Liver (tissue), 9 donors: ENCODE measurements around the gene DDX1. TPM values are rescaled to one million over a fixed set of nuclear protein-coding genes. Genes with fewer than 3 reads are reported as not detected.

Experiments used
- DNase-seq: peaks from one replicate; pipeline ENCODE4 v3.0.0-alpha.2; 2017; ENCODE audit warnings: low spot score
- H3K27ac ChIP-seq, 2 donors: one replicate each; pipeline ENCODE4 v1.7.0; 2013; ENCODE audit warnings: inconsistent platforms in 2 of 2, low read length in 2 of 2, control low read depth in 1 of 2, low read depth in 1 of 2, mild to moderate bottlenecking in 1 of 2
- H3K27me3 ChIP-seq, 4 donors: one replicate each; pipeline versions ENCODE4 v1.6.1 to v1.7.0; 2013; ENCODE audit warnings: low read length in 3 of 4, inconsistent platforms in 1 of 4, mild to moderate bottlenecking in 1 of 4, moderate library complexity in 1 of 4; ENCODE audit not compliant: control insufficient read depth in 4 of 4, insufficient read depth in 4 of 4
- H3K36me3 ChIP-seq, 4 donors: one replicate each; pipeline versions ENCODE4 v1.6.1 to v1.7.0; 2013; ENCODE audit warnings: low read length in 3 of 4, mild to moderate bottlenecking in 3 of 4, low read depth in 1 of 4, moderate library complexity in 1 of 4; ENCODE audit not compliant: control insufficient read depth in 4 of 4, insufficient read depth in 3 of 4
- H3K4me1 ChIP-seq, 4 donors: one replicate each; pipeline versions ENCODE4 v1.6.1 to v1.7.0; 2013; ENCODE audit warnings: low read length in 3 of 4, mild to moderate bottlenecking in 3 of 4, moderate library complexity in 1 of 4; ENCODE audit not compliant: control insufficient read depth in 4 of 4, insufficient read depth in 4 of 4
- H3K4me3 ChIP-seq, 3 donors: one replicate each; pipeline versions ENCODE4 v1.6.1 to v1.7.0; 2013; ENCODE audit warnings: low read length in 3 of 3, control low read depth in 1 of 3, low read depth in 1 of 3, mild to moderate bottlenecking in 1 of 3
- H3K9ac ChIP-seq, 2 donors: one replicate each; pipeline ENCODE4 v1.7.0; 2013; ENCODE audit warnings: low read length in 2 of 2, mild to moderate bottlenecking in 2 of 2, moderate library complexity in 2 of 2, control low read depth in 1 of 2, low read depth in 1 of 2
- H3K9me3 ChIP-seq, 4 donors: one replicate each; pipeline versions ENCODE4 v1.6.1 to v1.7.0; 2013; ENCODE audit warnings: low read length in 3 of 4; ENCODE audit not compliant: control insufficient read depth in 4 of 4
- ATF3 ChIP-seq: IDR thresholded peaks from 2 replicates; pipeline ENCODE4 v1.6.1; 2016; ENCODE audit warnings: antibody characterized with exemption
- CTCF ChIP-seq: fragments of 150-350 bp; IDR thresholded peaks from 2 replicates; pipeline ENCODE4 v1.5.1; 2017; ENCODE audit warnings: improper control_type of control experiment, low read depth, low read length; ENCODE audit not compliant: missing input control
- EGR1 ChIP-seq, 2 donors: IDR thresholded peaks; 2 replicates each; pipeline ENCODE4 v1.6.1; 2016 to 2018; ENCODE audit warnings: antibody characterized with exemption in 2 of 2, low read depth in 2 of 2
- FOXA1 ChIP-seq: IDR thresholded peaks from 2 replicates; pipeline ENCODE4 v1.6.1; 2016; ENCODE audit warnings: antibody characterized with exemption
- FOXA2 ChIP-seq: IDR thresholded peaks from 2 replicates; pipeline ENCODE4 v1.6.1; 2016; ENCODE audit warnings: antibody characterized with exemption
- GABPA ChIP-seq, 2 donors: IDR thresholded peaks in 1 of 2; conservative IDR thresholded peaks in 1 of 2; 2 replicates each; pipeline ENCODE4 v1.6.1; 2016; ENCODE audit warnings: antibody characterized with exemption in 2 of 2, mild to moderate bottlenecking in 1 of 2, moderate library complexity in 1 of 2
- HNF4A ChIP-seq, 2 donors: conservative IDR thresholded peaks; 2 replicates each; pipeline ENCODE4 v1.6.1; 2016; ENCODE audit warnings: antibody characterized with exemption in 2 of 2, mild to moderate bottlenecking in 2 of 2
- HNF4G ChIP-seq: IDR thresholded peaks from 2 replicates; pipeline ENCODE4 v1.6.1; 2016; ENCODE audit warnings: antibody characterized with exemption
- JUND ChIP-seq, 2 donors: IDR thresholded peaks; 2 replicates each; pipeline ENCODE4 v1.6.1; 2016; ENCODE audit warnings: antibody characterized with exemption in 2 of 2
- MAX ChIP-seq: IDR thresholded peaks from 2 replicates; pipeline ENCODE4 v1.6.1; 2016; ENCODE audit warnings: antibody characterized with exemption
- NR2F2 ChIP-seq: IDR thresholded peaks from 2 replicates; pipeline ENCODE4 v1.6.1; 2016; ENCODE audit warnings: antibody characterized with exemption
- RAD21 ChIP-seq, 2 donors: IDR thresholded peaks; 2 replicates each; pipeline ENCODE4 v1.6.1; 2016; ENCODE audit warnings: antibody characterized with exemption in 2 of 2, mild to moderate bottlenecking in 2 of 2
- REST ChIP-seq: IDR thresholded peaks from 2 replicates; pipeline ENCODE4 v1.6.1; 2016; ENCODE audit warnings: antibody characterized with exemption, mild to moderate bottlenecking
- RXRA ChIP-seq, 2 donors: IDR thresholded peaks; 2 replicates each; pipeline ENCODE4 v1.6.1; 2017 to 2018; ENCODE audit warnings: antibody characterized with exemption in 2 of 2, mild to moderate bottlenecking in 1 of 2
- SP1 ChIP-seq: IDR thresholded peaks from 2 replicates; pipeline ENCODE4 v1.6.1; 2018; ENCODE audit warnings: antibody characterized with exemption, mild to moderate bottlenecking
- TAF1 ChIP-seq: conservative IDR thresholded peaks from 2 replicates; pipeline ENCODE4 v1.6.1; 2016; ENCODE audit warnings: antibody characterized with exemption, mild to moderate bottlenecking
- YY1 ChIP-seq: IDR thresholded peaks from 2 replicates; pipeline ENCODE4 v1.6.1; 2016; ENCODE audit warnings: antibody characterized with exemption, mild to moderate bottlenecking
- ZBTB33 ChIP-seq: IDR thresholded peaks from 2 replicates; pipeline ENCODE4 v1.6.1; 2016; ENCODE audit warnings: antibody characterized with exemption
- WGBS: extraction: QIAGEN DNeasy Blood & Tissue Kit; methylation state at CpG from one replicate; pipeline ENCODE4 v1.1.7; 2013; 5-methylcytosine and 5-hydroxymethylcytosine counted together
- polyA plus RNA-seq, 2 donors: library from polyadenylated mRNA; stranded (reverse) in 1 of 2; unstranded in 1 of 2; fragments of 200-250 nt in 1 of 2; fragments of >200 nt in 1 of 2; fragmentation: Nextera tagmentation in 1 of 2; extraction: Ambion mirVana in 1 of 2; gene quantifications; one replicate each; pipeline versions ENCODE4 v1.2.1 to v1.2.3, GENCODE V29; 2013 to 2015
- total RNA-seq, 2 donors: library from RNA; depleted of rRNA; stranded (reverse); fragments of >200 nt; gene quantifications; one replicate each; pipeline ENCODE4 v1.2.3, GENCODE V29; 2014
- donor health status: healthy.
- donor health status: healthy.
- donor health status: healthy.
- donor health status: healthy.
- donor health status: healthy.

DDX1 gene
- total and polyA plus RNA-seq, 4 donors: 31.7 to 43.9 (median 38.8) TPM

DNA sequence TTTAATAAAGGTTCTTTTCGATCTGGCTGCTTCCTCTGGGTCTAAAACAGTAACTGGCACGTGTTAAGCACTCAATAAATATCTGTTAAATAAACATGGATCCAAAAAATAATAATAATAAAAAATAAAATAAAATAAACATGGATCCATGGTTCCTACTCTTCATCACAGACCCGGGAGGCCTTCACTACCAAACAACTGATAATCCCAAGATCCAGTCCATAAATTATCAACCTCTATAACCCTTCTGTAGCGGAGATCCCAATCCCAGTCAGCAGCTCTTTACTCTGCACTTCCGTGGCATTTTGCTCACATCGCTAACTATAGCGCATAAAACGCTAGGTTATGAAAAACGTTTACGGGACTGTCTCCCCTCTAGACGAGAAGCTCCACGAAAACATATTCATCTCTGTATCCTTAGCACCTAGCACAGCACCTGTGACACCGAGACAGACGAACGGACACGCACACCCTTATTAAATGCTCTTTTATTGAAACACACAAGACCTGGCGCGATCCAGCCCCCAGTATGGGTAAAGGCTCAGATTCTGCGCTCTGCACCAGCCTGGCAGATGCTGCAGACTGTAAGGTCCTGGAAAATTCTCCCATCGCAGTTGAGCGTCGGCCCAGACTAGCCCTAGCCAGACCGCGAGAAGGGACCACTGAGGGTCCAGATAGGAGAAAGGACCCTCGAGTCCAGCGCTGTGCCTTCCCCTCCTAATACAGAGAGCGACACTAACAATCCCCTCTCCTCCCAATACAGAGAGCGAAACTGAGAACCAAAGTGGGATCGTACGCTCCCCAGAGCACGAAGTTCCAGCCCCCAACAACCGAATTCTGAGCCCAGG, 31.3 kb upstream of the DDX1 start:
- H3K36me3 ChIP-seq: peaks cover 0 to 4% (median under 1%) of the 10 kb centered on the region in 4 donors
- 1% methylated on average over 32 of the region's 32 CpGs for WGBS
- peaks cover 4 to 15% (median 12%) of the 10 kb centered on the region in 4 donors for H3K4me1 ChIP-seq
- H3K27me3 ChIP-seq: no peaks in the 10 kb centered on the region
- peak overlapping the region; percentile 59 to 73 for H3K9ac ChIP-seq
- TF ChIP-seq SP1: no peak
- peak overlapping the region in 1 of 2 donors; percentile 67 for H3K27ac ChIP-seq
- H3K4me3 ChIP-seq: peak overlapping the region; percentile 69 to 91 (median 82)
- DNase-seq: peak; percentile 54
- no peaks in the 10 kb centered on the region for H3K9me3 ChIP-seq

- Histone ChIP-seq H3K27me3 (no peaks in the 10 kb centered on the region), H3K9me3 (no peaks in the 10 kb centered on the region), H3K27ac (peak within 1 kb of the TSS; percentile 66 to 67), H3K9ac (peak within 1 kb of the TSS; percentile 73 to 90), H3K36me3 (peaks cover 0 to 2% (median 0%) of the 10 kb centered on the region in 4 donors), H3K4me1 (peaks cover 4 to 15% (median 12%) of the 10 kb centered on the region in 4 donors), H3K4me3 (peak within 1 kb of the TSS; percentile 69 to 91 (median 82))
- TF ChIP-seq MAX (peak; percentile 89), FOXA1 (peak; percentile 17), CTCF (no peak), FOXA2 (peak; percentile 30), RAD21 (IDR thresholded peaks at IDR 0.05) (no peak), RXRA (IDR thresholded peaks at IDR 0.05) (peak; percentile 46 to 50), GABPA (IDR thresholded peaks at IDR 0.05 in 1 of 2, conservative IDR thresholded peaks at IDR 0.05 in 1 of 2) (peak in 1 of 2 donors; percentile 72), ZBTB33 (peak; percentile 95), TAF1 (no peak), NR2F2 (no peak), SP1 (peak; percentile 46), HNF4G (no peak), JUND (IDR thresholded peaks at IDR 0.05) (no peak), EGR1 (IDR thresholded peaks at IDR 0.05; ENCODE audit: low read depth in 2 of 2) (peak in 1 of 2 donors; percentile 56), YY1 (peak; percentile 99), REST (peak; percentile 76), HNF4A (conservative IDR thresholded peaks at IDR 0.05) (peak; percentile 35 to 40), ATF3 (no peak)
- under 1% methylated on average over 30 of the region's 30 CpGs for WGBS
- DNase-seq: peak; percentile 91
These were observed 30.6 kb upstream of the DDX1 start, which contains the start of gene NBAS for GRCh38 chr2:15560988-15561573. Gene NBAS, minus strand, starts transcription at chr2:15561334. Its CDS starts 30 bp downstream, at chr2:15561304.
